SK-N-MC (cell line): ENCODE results near the gene CFAP68.

ENCODE experiments used
- EZH2 ChIP-seq: fragments of 200-600 bp; sonication (generic); IDR thresholded peaks from one replicate; pipeline ENCODE4 v1.6.1; 2017; ENCODE audit warnings: antibody characterized with exemption
- POLR2AphosphoS5 ChIP-seq: IDR thresholded peaks from 2 replicates; pipeline ENCODE4 v1.6.1; 2012; ENCODE audit warnings: mild to moderate bottlenecking, low read depth, low read length, borderline replicate concordance

DNA sequence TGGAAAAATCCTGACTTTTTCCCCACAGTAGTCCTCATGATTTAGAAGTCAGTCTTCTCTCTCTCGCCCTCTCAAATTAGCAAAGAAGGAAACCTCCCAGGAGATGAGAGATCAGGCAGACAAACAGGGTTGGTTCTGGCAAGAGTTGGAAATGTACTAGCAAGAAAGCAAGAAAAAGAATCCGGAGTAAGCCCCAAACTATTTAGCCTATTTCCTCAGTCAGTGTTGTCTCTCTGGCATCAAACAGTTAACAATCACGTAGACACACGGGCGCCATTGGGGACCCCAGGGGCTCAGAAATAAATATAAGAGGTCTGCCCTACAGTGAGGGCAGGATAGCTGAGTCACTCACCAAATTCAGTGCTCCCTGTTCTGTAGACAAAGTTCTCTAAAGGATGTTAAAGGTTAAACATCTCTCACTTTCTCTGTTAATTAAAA, 44.0 kb downstream of the CFAP68 start:
- TF ChIP-seq EZH2 (no peak), POLR2AphosphoS5 (peak; percentile 23; the same call in 1 of the 2 replicates)
